GM12878 (cell line): ENCODE data around the gene LTB4R2.

Experiments used
- BRCA1 ChIP-seq: IDR thresholded peaks from 2 replicates; pipeline ENCODE4 v1.6.1; 2011; ENCODE audit warnings: low read depth, low read length, improper control_type of control experiment
- CTCF ChIP-seq, 3 experiments: IDR thresholded peaks in 2 of 3; conservative IDR thresholded peaks in 1 of 3; 2 replicates each; pipeline ENCODE4 v1.5.1; 2011; ENCODE audit warnings: low read depth in 3 of 3, low read length in 3 of 3, mild to moderate bottlenecking in 3 of 3, control low read depth in 2 of 3, moderate library complexity in 2 of 3, inconsistent platforms in 1 of 3, mixed read lengths in 1 of 3; ENCODE audit not compliant: control insufficient read depth in 2 of 3, insufficient read depth in 1 of 3; ENCODE audit errors: extremely low read depth in 1 of 3
- SIN3A ChIP-seq: IDR thresholded peaks from 2 replicates; pipeline ENCODE4 v1.6.1; 2012; ENCODE audit warnings: low read depth, low read length, improper control_type of control experiment
- SP1 ChIP-seq: IDR thresholded peaks from one replicate; pipeline ENCODE4 v1.6.1; 2011; ENCODE audit warnings: low read depth, low read length
- STAT3 ChIP-seq: IDR thresholded peaks from 2 replicates; pipeline ENCODE4 v1.6.1; 2011; ENCODE audit warnings: low read depth, low read length, improper control_type of control experiment

DNA sequence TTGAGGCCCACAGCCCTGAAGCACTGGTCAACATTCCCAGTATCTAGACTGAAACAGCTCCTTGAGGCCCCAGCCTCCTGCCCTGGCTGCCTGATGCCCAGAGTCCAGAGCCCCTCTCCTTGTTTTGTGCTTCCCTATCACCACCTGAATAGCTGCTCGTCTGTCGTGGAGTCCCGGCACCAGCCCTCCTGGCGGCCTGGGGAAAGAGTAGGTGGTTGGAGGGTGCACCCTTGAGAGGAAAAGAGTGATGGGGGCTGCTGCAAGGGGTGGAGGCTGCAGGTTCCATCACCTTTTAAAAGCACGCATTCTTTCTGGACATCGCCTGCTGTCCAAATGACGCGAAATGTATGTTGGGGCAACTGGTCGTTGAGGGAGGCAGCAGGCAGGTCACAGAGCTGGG, 41.7 kb upstream of the LTB4R2 start:
- no peak for TF ChIP-seq SIN3A
- TF ChIP-seq SP1: no peak
- no peak for TF ChIP-seq STAT3
- TF ChIP-seq CTCF (IDR thresholded peaks at IDR 0.05 in 2 of 3, conservative IDR thresholded peaks at IDR 0.05 in 1 of 3; ENCODE audit: control insufficient read depth in 2 of 3, extremely low read depth in 1 of 3, insufficient read depth in 1 of 3, low read depth in 3 of 3, low read length in 3 of 3): no peak
- no peak for TF ChIP-seq BRCA1
